Endothelial cell of umbilical vein (primary cell): ENCODE measurements around the gene HTR3B. TPM values are rescaled to one million over a fixed set of nuclear protein-coding genes. Genes with fewer than 3 reads are reported as not detected.

Experiments
- BruUV-seq: library from RNA; stranded (reverse); fragments of 400-500 nt; replicated peaks from 2 replicates; lab custom pipeline; 2021; lab: Mats Ljungman, UMichigan
- CTCF ChIA-PET: fragments of 300-600, 350-600 bp; sonication (Branson Sonifier 250); formaldehyde crosslinking; loops from one replicate; lab custom pipeline; 2021; ENCODE audit warnings: antibody characterized with exemption, inconsistent platforms; lab: Charles Lee
- POLR2A ChIA-PET: fragments of 300-600, 350-600 bp; sonication (Branson Sonifier 250); formaldehyde crosslinking; loops from one replicate; lab custom pipeline; 2021; ENCODE audit warnings: antibody characterized with exemption, inconsistent platforms; lab: Charles Lee
- DNase-seq: peaks from one replicate; pipeline ENCODE4 v3.0.0-alpha.2; 2011; ENCODE audit warnings: low read depth, low spot score
- FAIRE-seq: peaks from 2 replicates; lab custom pipeline; 2011; peaks lifted over from hg19 to GRCh38; lab: Jason Lieb, UNC
- H2AFZ ChIP-seq: 2 replicates; pipeline ENCODE4 v1.6.0; 2012; ENCODE audit warnings: low read depth, low read length, control low read depth, inconsistent platforms
- H3K27ac ChIP-seq: 2 replicates; pipeline ENCODE4 v1.5.1; 2011; ENCODE audit warnings: low read depth, mild to moderate bottlenecking, control low read depth, low read length, moderate library complexity; ENCODE audit not compliant: insufficient read depth
- H3K27me3 ChIP-seq, 2 experiments: 2 replicates each; pipeline versions ENCODE4 v1.6.0 to v1.6.1; 2011; ENCODE audit warnings: low read length in 2 of 2, mixed read lengths in 1 of 2; ENCODE audit not compliant: control insufficient read depth in 2 of 2, insufficient read depth in 2 of 2
- H3K36me3 ChIP-seq, 2 experiments: 2 replicates in 1 of 2; 3 replicates in 1 of 2; pipeline ENCODE4 v1.5.1; 2011; ENCODE audit warnings: low read length in 2 of 2, mild to moderate bottlenecking in 1 of 2, moderate library complexity in 1 of 2; ENCODE audit not compliant: control insufficient read depth in 2 of 2, insufficient read depth in 2 of 2; ENCODE audit errors: extremely low read depth in 1 of 2
- H3K4me1 ChIP-seq: 3 replicates; pipeline ENCODE4 v1.5.1; 2011; ENCODE audit warnings: mild to moderate bottlenecking, low read length; ENCODE audit not compliant: control insufficient read depth, insufficient read depth; ENCODE audit errors: extremely low read depth
- H3K4me2 ChIP-seq: 2 replicates; pipeline ENCODE4 v1.6.1; 2011; ENCODE audit warnings: low read length, control low read depth, mixed read lengths; ENCODE audit not compliant: insufficient read depth
- H3K4me3 ChIP-seq, 3 experiments: fragments of 200-600 bp in 1 of 3; sonication (generic), shearing (Covaris generic) in 1 of 3; replicated peaks in 1 of 3; 2 replicates each; pipeline ENCODE4 v1.5.1; 2011 to 2016; ENCODE audit warnings: control low read depth in 3 of 3, low read length in 3 of 3, mild to moderate bottlenecking in 2 of 3, inconsistent platforms in 1 of 3, low read depth in 1 of 3, moderate library complexity in 1 of 3; ENCODE audit not compliant: insufficient read depth in 1 of 3
- H3K79me2 ChIP-seq: 2 replicates; pipeline ENCODE4 v1.6.0; 2012; ENCODE audit warnings: low read length, inconsistent platforms; ENCODE audit not compliant: control insufficient read depth, insufficient read depth
- H3K9ac ChIP-seq: replicated peaks from 2 replicates; pipeline ENCODE3; 2011; ENCODE audit warnings: low read length, control low read depth; ENCODE audit not compliant: insufficient read depth; ENCODE audit errors: extremely low read depth
- H3K9me1 ChIP-seq: replicated peaks from 3 replicates; pipeline ENCODE4 v1.6.0; 2011; ENCODE audit warnings: mild to moderate bottlenecking, low read length; ENCODE audit not compliant: control insufficient read depth, insufficient read depth; ENCODE audit errors: extremely low read depth
- H3K9me3 ChIP-seq: replicated peaks from 2 replicates; pipeline ENCODE4 v1.5.1; 2012; ENCODE audit warnings: low read length, inconsistent platforms; ENCODE audit not compliant: control insufficient read depth, insufficient read depth
- H4K20me1 ChIP-seq: replicated peaks from 2 replicates; pipeline ENCODE3; 2011; ENCODE audit warnings: mild to moderate bottlenecking, low read length; ENCODE audit not compliant: control insufficient read depth, insufficient read depth; ENCODE audit errors: extremely low read depth
- EZH2 ChIP-seq: IDR thresholded peaks from 2 replicates; pipeline ENCODE4 v1.6.1; 2012; ENCODE audit warnings: borderline replicate concordance, low read depth, mild to moderate bottlenecking, moderate library complexity, low read length, inconsistent platforms; ENCODE audit not compliant: severe bottlenecking
- FOS ChIP-seq: IDR thresholded peaks from 2 replicates; pipeline ENCODE4 v1.6.1; 2011; ENCODE audit warnings: mild to moderate bottlenecking, low read length, moderate library complexity, borderline replicate concordance; ENCODE audit not compliant: insufficient read depth
- GATA2 ChIP-seq: IDR thresholded peaks from 2 replicates; pipeline ENCODE4 v1.7.0; 2011; ENCODE audit warnings: low read depth, mild to moderate bottlenecking, moderate library complexity, mixed read lengths, low read length; ENCODE audit not compliant: insufficient read length, insufficient read depth
- JUN ChIP-seq: IDR thresholded peaks from 2 replicates; pipeline ENCODE4 v1.6.1; 2011; ENCODE audit warnings: borderline replicate concordance, low read depth; ENCODE audit not compliant: insufficient read length, insufficient read depth
- MYC ChIP-seq: IDR thresholded peaks from one replicate; pipeline ENCODE4 v1.6.1; 2011; ENCODE audit warnings: mild to moderate bottlenecking, low read depth, low read length
- POLR2A ChIP-seq: IDR thresholded peaks from 2 replicates; pipeline ENCODE4 v1.6.1; 2012; ENCODE audit warnings: low read depth, mild to moderate bottlenecking, control low read depth, low read length
- POLR2AphosphoS5 ChIP-seq: IDR thresholded peaks from 2 replicates; pipeline ENCODE4 v1.6.1; 2012; ENCODE audit warnings: low read depth, mild to moderate bottlenecking, control low read depth, low read length, moderate library complexity; ENCODE audit not compliant: insufficient read depth
- dilution Hi-C: fragments of 300-500 bp; cut with MboI; formaldehyde crosslinking; loops from one replicate; pipeline ENCODE4 v1.15.0; 2019; ENCODE audit warnings: low sequenced_read_pairs; ENCODE audit not compliant: extremely low pct_ligation_motif_present
- intact Hi-C: fragments of 100-400 bp; cut with micrococcal nuclease; formaldehyde crosslinking; loops from one replicate; pipeline ENCODE4 v1.10.0; 2022
- polyA plus RNA-seq, 4 experiments: library from polyadenylated mRNA; depleted of rRNA in 3 of 4; stranded (reverse) in 3 of 4; unstranded in 1 of 4; fragments of >200 nt; gene quantifications; 2 replicates each; pipeline versions ENCODE4 v1.2.1 to v1.2.3, GENCODE V29; 2011 to 2012; ENCODE audit warnings: missing spikeins in 1 of 4
- total RNA-seq: library from RNA; stranded (reverse); gene quantifications from 2 replicates; pipeline ENCODE4 v1.2.3, GENCODE V29; 2021
- TF ChIP-seq, protein P1 (sequence below): IDR thresholded peaks from 2 replicates; pipeline ENCODE4 v1.6.1; 2011; ENCODE audit not compliant: insufficient read depth, insufficient read length
- TF ChIP-seq, protein P2 (sequence below), 2 donors: IDR thresholded peaks; 1 replicate in 1 of 2; 2 replicates in 1 of 2; pipeline ENCODE4 v1.5.1; 2011; ENCODE audit warnings: low read length in 2 of 2, mild to moderate bottlenecking in 2 of 2, moderate library complexity in 2 of 2, control low read depth in 1 of 2, inconsistent platforms in 1 of 2, low read depth in 1 of 2; ENCODE audit not compliant: insufficient read depth in 1 of 2; ENCODE audit errors: extremely low read depth in 1 of 2

The HTR3B gene
- total and polyA plus RNA-seq, 2 donors (not counting 3 experiments of a cell fraction or from before 2014, with no cell fraction given), result not detected

DNA sequence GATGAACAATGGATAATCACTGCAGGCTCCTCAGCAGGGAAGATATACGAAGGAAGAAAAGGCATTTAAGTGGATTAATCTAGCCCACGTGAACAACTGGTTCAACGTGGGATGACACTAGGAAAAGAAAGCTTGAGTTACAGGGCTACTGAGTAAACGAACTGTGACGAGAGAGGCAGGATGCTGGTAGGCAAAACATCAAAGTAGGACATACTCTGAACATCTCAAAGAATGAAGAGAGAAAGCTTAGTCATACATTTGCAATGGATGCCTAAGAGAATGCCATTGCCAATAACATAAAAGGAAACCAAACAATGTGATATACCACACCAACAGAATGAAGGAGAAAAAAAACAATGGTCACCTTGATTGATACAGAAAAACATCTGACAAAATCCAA is 42.2 kb upstream of the HTR3B start:
- H3K9me3 ChIP-seq, result no peaks in the 10 kb centered on the region
- DNase-seq (no peak), FAIRE-seq (no peak)
- H3K79me2 ChIP-seq, result peaks cover 11% of the 10 kb centered on the region
- H3K27me3 ChIP-seq, result no peaks in the 10 kb centered on the region
- CTCF ChIA-PET, result interaction anchor here (0.9 to 1.3 kb wide), 2 partner anchors 11 to 89 kb away, joined by 3 read pairs; partner anchors contain the start of gene ZW10
- intact Hi-C loops, result no loop called here
- H3K9ac ChIP-seq, result no peak overlapping the region
- dilution Hi-C loops, result no loop called here
- H4K20me1 ChIP-seq, result no peaks in the 10 kb centered on the region
- POLR2A ChIA-PET, result no interaction called here
- H2AFZ ChIP-seq, result no peak overlapping the region
- TF ChIP-seq EZH2 (no peak), POLR2A (no peak), MYC (no peak), GATA2 (no peak)
- TF ChIP-seq, protein P1, sequence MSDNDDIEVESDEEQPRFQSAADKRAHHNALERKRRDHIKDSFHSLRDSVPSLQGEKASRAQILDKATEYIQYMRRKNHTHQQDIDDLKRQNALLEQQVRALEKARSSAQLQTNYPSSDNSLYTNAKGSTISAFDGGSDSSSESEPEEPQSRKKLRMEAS, result no peak
- H3K4me3 ChIP-seq, result no peak overlapping the region
- no peaks in the 10 kb centered on the region for H3K9me1 ChIP-seq
- no peak overlapping the region for H3K4me2 ChIP-seq
- no peaks in the 10 kb centered on the region for H3K36me3 ChIP-seq
- H3K4me1 ChIP-seq, result peaks cover 3% of the 10 kb centered on the region
- no peak overlapping the region for H3K27ac ChIP-seq
- no TSS peak for BruUV-seq

DNA sequence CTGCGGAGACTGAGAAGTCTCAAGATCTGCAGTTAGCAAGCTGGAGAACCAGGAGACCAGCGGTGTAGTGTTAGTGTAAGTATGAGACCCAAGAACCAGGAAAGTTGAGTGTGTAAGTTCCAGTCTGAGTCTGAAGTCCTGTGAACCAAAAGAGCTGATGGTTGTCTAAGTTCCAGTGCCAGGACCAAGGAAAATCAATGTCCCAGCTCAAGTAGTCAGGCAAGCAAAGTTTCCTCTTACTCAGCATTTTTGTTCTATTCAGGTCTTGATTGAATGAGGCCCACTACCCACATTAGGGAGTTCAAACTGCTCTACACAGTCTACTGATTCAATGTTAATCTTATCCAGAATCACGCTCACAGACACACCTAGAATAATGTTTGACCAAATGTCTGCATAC is 40.2 kb upstream of the HTR3B start:
- FAIRE-seq (no peak), DNase-seq (no peak)
- CTCF ChIA-PET, result interaction anchor here (0.9 kb wide), 1 partner anchor 8 kb away, joined by 3 read pairs; no protein-coding TSS in a partner anchor
- no peaks in the 10 kb centered on the region for H3K9me1 ChIP-seq
- H3K4me1 ChIP-seq, result peaks cover 3% of the 10 kb centered on the region
- no peak overlapping the region for H3K4me2 ChIP-seq
- no peak overlapping the region for H3K27ac ChIP-seq
- peaks cover 11% of the 10 kb centered on the region for H3K79me2 ChIP-seq
- POLR2A ChIA-PET, result no interaction called here
- dilution Hi-C loops, result no loop called here
- H3K4me3 ChIP-seq, result no peak overlapping the region
- no peaks in the 10 kb centered on the region for H3K36me3 ChIP-seq
- no TSS peak for BruUV-seq
- intact Hi-C loops, result no loop called here
- H4K20me1 ChIP-seq, result no peaks in the 10 kb centered on the region
- TF ChIP-seq POLR2AphosphoS5 (no peak), EZH2 (no peak), POLR2A (no peak), JUN (no peak), GATA2 (no peak), FOS (no peak), MYC (no peak)
- TF ChIP-seq, protein P1, result no peak
- TF ChIP-seq, protein P2, sequence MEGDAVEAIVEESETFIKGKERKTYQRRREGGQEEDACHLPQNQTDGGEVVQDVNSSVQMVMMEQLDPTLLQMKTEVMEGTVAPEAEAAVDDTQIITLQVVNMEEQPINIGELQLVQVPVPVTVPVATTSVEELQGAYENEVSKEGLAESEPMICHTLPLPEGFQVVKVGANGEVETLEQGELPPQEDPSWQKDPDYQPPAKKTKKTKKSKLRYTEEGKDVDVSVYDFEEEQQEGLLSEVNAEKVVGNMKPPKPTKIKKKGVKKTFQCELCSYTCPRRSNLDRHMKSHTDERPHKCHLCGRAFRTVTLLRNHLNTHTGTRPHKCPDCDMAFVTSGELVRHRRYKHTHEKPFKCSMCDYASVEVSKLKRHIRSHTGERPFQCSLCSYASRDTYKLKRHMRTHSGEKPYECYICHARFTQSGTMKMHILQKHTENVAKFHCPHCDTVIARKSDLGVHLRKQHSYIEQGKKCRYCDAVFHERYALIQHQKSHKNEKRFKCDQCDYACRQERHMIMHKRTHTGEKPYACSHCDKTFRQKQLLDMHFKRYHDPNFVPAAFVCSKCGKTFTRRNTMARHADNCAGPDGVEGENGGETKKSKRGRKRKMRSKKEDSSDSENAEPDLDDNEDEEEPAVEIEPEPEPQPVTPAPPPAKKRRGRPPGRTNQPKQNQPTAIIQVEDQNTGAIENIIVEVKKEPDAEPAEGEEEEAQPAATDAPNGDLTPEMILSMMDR (IDR thresholded peaks at IDR 0.05; ENCODE audit: extremely low read depth in 1 of 2, insufficient read depth in 1 of 2, low read depth in 1 of 2, low read length in 2 of 2), result no peak
- no peak overlapping the region for H3K9ac ChIP-seq
- no peak overlapping the region for H2AFZ ChIP-seq
- no peaks in the 10 kb centered on the region for H3K27me3 ChIP-seq
- no peaks in the 10 kb centered on the region for H3K9me3 ChIP-seq
